GM18519 (cell line): Measurements from ENCODE around the gene DNAI7.

ENCODE experiments used
- ATAC-seq: cut with Tn5 transposase; IDR thresholded peaks from one replicate; pipeline ENCODE4 v1.9.1; 2021; ENCODE audit warnings: mild to moderate bottlenecking, moderate library complexity; ENCODE audit not compliant: unreplicated experiment, low FRiP score

The DNAI7 gene

DNA sequence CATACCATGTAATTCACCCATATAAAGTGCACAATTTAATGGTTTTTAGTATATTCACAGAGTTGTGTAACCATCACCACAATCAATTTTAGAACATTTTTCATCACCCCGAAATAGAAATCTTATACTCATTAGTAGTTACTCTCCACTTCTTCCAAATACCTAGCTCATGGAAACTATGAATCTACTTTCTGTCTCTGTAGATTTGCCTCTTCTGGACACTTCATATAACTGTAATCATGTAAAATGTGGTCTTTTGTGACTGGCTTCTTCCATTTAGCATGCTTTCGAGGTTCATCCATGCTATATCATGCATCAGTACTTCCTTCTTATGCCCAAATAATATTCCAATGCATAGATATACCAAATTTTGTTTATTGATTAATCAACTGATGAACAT, 10.8 kb downstream of the DNAI7 start:
- ATAC-seq: no peak

DNA sequence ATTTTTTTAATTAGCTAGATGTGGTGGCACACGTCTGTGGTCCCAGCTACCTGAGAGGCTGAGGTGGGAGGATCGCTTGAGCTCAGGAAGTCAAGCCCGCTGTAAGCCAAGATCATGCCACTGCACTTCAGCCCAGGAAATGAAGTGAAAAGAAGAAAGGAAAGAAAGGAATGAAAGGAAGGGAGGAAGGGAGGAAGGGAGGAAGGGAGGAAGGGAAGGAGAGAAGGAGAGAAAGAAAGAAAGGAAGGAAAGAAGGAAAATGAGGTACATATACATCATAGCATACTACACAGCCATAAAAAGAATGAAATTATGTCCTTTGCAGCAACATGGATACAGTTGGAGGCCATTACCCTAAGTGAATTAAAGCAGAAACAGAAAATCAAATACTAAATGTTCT, 12.2 kb downstream of the DNAI7 start:
- ATAC-seq: no peak

DNA sequence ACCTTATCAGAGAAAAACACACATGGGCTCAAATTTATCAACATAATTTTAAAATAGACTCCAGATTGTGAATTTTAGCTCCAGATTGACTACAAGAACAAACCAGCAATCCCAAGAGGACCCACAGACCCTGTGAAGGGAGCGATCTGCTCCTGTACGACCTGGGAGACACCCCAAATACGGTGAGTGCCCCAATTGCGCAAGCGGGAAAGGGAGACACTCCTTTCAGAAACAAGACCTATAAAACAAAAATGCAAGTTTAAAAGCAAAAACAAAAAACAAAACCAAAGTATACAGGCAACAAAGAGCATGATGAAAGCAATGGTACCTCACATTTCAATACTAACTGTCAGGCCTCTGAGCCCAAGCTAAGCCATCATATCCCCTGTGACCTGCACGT, 32.1 kb downstream of the DNAI7 start:
- ATAC-seq: no peak

DNA sequence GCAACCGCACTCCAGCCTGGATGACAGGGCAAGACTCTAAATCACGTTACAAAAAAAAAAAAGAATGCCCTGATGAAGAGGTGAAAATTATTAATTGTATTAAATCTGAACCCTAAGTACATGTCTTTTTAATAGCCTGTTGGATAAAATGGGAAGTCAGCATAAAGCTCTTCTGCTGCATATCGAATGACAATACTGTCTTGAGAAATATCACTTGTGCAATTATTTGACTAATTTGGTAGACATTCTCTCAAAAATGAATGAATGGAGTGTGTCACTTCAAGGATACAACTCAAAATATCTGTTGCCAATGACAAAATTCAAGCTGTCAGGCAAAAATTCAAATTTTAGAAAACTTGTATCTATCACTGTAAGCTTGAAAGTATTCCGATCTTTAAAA, 38.9 kb downstream of the DNAI7 start:
- no peak for ATAC-seq

DNA sequence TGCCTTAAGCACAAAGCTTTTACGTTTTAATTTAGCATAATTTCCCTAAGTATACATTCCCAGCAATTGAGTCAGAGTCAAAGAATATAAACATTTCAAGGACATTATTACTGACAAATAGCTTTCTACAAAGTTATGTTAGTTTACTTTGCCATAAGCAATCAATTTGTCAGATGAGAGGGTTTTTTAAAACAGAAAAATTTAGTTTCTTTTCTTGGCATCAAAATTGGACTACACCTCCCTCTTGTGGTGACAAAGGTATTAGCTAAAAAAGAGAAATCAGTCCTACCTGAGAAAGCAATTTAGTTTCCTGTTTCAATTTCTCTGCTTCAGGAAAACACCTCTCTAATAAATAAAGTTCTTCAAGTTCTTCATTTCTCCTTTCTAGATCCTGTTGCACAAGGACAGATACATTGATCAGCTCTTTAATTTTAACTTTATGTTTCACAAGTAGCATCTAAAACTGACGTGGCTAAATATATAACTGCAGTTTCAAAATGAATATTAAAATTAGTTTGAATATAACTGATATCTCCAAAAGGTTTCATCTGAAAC, 39.9 kb downstream of the DNAI7 start:
- ATAC-seq: no peak

DNA sequence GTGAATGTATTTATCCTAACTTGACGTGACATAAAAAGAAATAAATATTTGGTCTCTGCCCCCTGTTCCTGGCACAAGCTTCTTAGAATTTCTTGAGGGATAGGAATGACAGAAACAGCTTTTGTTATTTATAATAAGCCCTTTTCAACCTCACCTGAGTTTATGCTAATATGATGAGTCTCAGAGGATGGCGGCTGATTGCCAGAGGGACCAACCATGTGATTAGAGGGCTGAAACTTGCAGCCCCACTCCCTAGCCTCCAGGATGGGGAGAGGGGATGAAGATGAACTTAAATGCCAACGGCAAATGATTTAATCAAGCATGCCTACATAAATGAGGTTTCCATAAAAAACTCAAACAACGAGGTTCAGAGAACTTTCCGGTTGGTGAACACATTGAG, 42.9 kb downstream of the DNAI7 start:
- no peak for ATAC-seq

DNA sequence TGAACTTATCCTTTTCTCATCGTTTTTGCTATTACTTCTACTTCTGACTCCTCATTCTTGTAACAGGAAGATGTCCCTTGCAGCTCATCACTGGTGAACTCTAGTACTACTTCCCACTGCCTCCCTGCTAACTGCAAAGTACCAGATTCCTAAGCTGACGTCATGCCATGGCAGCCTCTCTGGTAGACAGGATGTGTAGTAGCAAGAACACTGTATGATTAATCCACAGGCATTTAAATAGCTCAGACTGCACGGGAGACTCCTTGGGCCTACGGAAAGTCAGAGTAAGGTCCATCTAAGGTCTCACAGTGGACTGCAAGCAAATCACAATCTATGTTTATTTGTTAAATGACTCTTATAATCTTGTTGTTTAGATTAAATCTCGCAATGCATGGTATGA, 43.5 kb downstream of the DNAI7 start:
- ATAC-seq: no peak

DNA sequence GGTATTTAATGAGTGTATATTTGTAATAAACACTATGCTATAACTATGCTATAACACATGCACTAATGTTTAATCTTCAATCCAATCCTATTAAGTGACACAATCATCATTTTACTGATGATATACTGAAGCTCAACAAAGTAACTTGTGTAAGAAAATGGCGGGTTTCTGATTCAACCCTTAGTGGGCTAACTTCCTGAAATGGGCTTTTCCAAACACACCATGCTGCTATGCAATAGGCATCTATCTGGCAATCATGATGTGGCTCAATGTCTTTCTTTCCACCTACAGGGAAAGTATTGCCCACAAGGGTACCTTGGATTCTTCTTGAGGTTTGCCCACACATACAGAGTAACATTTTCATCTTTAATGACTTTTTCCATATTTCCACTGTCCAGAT, 48.3 kb downstream of the DNAI7 start:
- ATAC-seq: no peak

DNA sequence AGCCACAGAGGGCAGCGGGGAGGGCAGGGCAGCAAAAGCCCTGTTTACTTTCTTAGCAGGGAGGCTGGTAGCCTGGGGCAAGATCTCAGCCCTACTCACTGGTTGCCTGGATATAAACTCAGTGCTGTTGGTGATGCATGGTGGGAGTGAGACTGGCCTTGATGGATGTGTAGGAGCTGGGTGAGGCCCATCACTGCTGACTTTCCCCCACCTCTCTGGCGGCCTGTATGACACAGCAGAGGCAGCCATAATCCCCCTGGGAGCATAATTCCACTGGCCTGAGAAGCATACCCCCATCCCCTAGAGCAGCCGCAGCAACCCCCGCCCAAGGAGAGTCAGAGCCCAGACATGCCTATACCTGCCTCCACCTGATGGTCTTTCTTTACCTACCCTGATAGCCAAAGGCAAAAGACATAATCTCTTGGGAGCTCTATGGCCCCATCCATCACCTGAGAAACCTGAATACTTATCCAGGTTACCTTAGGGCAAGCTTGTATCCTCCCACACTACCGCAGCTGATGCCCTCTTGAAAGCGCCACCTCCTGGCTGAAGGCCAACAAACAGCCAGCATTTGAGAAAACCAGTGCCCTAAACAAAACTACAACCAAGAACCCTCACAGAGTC, 59.3 kb downstream of the DNAI7 start:
- ATAC-seq: no peak

DNA sequence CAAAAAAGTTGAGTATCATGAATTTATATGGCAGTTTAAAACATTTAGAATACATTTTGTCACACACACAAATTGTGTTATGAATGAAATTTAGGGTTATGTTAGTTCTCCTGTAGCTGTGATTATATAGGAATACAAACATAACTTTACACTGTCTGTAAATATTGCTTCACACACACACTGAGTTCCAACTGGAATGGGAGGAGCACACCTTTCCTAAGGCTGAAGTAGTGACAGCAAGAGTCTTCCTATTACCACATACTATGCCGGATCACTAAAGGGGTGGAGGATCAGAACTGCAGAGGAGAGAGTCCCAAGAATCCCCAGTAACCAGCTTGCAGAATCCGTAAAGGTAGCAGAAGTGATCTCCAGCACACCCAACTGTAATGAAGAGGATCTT, 63.7 kb downstream of the DNAI7 start:
- no peak for ATAC-seq

DNA sequence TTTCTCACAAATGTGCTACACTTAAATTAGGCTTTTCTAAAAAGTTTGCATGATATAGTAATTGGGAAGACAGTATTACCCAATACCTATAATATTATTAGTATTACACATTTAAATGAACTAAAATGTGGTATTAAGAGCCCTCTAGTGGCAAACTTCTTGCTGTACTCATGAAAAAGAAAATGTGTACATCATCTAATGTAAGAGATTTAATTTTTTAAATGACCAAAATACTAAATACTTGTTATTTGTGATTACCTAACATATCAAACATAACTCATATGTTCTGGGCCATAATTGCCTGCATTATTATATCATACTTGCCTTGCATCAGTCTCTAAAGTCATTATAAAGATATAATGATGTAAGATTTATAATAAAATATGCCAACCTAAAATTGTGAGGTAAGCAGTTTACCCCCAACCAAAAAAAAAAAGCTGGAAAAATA, 64.2 kb downstream of the DNAI7 start:
- no peak for ATAC-seq

DNA sequence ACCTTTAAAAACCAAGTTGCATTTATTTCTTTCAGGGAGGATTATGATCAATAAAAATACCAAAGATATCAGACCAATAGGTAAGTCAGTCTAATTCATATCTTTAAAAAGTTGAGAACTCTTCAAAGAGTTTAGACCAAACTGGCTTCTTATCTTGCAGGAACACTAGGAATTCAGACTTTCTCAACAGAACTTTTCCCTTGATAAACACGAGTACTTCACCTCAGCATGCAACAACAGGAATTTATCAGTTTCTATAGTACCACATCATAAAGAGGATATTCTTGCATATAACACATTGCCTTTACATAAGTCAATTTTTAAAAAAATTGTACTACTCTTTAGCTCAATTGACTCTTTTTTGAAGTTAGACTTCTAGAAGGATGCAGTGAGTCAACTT, 68.2 kb downstream of the DNAI7 start:
- ATAC-seq: no peak

DNA sequence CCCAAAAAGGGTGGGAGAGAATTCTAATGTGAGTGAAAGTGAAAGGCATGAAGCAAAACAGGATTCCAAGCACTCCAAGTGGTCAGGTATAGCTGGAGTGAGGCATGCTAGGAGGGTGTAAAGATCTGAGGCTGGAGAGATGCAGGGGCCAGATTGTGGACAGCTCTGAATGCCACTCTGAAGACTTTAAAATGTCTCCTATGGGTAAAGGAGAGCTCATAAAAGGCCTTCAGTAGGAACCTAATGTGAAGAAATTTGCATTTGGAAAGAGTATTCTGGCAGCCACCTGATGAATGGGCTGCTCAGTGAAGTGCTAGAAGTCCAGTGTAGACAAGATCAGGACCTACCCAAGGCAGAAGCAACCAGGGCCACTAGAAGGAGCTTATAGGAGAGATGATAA, 68.9 kb downstream of the DNAI7 start:
- ATAC-seq: no peak

DNA sequence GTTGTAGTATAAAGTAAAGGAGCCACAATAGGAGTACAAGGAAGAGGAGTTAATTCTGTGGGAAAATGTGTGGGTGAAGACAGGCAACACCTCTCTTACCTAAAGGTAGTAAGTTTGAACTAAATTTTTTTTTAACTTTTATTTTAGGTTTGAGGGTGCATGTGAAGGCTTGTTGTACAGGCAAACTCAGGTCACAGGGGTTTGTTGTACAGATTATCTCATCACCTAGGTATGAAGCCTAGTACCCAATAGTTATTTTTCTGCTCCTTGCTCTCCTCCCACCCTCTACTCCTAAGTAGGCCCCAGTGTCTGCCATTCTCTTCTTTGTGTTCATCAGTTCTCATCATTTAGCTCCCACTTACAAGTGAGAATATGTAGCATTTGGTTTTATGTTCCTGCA, 70.5 kb downstream of the DNAI7 start:
- no peak for ATAC-seq

DNA sequence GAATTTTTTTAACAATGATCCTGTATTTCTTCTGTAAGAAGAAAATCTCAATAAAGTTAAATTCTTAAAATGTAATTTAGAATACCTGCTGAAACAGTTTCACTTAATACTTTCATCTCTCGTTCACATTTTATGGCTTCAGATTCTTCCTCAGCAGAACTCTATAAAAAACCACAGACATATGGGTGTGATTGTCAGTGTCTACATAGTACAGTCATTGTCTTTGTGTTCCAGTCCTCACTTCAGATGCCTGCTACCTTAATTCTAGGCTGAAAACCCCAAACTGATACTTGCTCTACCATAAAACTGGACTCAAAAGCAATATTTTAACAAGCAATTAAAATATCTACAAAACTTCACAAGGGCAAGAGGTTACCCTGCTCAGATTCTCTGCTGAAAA, 71.8 kb downstream of the DNAI7 start:
- ATAC-seq: no peak

DNA sequence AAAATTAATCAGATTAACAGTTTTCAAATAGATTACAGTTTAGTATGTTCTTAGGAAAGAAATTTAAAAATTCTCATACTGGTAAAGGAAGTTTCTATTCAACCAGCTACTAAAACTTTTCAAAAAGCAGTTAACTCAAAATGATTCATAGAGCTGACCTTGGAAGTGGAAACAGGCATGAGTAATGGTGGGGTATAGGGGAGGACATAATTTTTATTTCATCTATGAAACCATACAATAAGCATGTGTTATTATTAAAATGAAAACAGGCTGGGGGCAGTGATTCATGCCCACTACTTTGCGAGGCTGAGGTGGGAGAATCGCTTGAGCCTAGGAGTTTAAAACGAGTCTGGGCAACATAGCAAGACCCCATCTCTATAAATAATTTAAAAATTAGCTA, 73.0 kb downstream of the DNAI7 start:
- no peak for ATAC-seq

DNA sequence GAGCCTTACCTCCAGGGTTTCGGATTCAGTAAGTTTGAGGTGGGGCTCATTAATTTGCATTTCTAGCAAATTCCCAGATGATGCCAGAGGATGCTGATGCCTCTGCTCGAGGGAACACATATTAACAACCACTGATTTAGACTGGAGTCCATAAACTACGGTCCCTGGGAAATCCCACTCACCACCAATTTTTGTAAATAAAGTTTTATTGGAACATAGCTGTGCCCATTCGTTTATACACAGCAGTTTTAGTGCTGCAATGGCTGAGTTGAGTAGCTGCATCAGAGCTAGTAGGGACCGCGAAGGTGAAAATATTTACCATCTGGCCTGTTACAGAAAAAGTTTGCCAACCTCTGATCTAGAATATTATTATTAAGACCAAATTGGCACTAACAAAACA, 73.8 kb downstream of the DNAI7 start:
- ATAC-seq: no peak

DNA sequence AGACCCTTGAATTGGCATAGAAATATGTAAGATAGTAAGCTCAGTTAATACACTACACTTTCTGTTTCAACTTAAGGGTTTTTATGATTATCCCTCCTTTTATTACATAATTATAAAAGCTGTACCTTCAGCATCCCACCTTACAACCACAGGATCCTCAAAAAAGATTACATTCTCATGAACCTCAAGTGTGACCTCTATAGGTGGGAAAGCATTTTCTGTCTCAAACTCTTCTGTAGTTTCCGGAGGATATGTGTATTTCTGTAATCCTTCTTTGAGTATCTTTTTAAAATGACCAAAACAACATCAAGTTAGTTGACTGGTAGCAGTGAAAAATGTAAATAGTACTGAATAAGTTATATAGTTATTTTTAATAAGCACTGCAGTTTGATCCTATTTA, 75.9 kb downstream of the DNAI7 start:
- no peak for ATAC-seq

DNA sequence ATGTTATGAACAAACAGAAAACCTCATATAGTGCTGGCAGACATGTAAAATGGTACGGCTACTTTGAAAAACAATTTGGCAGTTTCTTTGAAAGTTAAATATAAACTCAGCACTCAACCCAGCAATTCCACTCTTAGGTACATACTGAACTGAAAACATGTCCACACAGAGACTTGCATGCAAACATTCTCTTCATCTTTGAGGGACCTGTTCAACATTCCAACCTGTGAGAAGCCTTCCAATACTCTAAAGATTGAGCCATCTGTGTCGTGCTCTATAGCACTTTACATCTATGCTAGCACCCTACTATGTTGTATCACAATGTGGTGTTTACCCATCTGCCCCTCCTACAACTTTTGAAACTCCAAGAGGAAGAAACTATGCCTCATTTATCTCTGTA, 79.3 kb downstream of the DNAI7 start:
- no peak for ATAC-seq

DNA sequence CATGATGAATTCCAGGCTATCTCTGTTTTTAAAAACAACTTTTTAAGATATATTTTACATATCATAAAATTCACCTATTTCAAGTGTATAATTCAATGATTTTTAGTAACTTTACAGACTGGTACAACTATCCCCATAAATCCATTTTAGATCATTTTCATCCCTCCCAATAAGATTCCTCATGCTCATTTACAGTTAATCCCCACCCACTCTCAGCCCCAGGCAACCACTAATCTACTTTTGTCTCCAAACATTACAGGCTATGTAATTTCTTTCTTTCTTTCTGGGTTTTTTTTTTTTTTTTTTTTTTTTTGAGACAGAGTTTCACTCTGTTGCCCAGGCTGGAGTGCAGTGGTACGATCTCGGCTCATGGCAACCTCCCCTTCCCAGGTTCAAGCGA, 81.3 kb downstream of the DNAI7 start:
- no peak for ATAC-seq

DNA sequence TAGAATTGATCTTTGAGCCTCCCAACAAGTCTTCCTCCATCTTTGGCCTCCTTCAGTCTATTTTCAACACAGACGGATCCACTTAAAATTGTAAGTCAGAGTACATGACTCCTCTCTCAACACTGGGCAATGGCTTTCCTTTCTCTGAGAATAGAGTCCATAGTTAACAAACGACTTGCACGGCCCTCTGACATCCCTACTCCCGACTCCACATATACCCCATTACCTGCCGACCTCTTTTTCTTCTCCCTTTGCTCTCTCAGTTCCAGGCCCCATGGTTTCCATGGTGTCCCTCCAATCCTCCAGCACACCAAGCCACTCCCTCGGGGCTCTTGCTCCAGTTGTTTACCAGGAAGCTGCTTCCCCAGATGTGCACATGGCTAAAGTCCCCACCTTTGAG, 84.7 kb downstream of the DNAI7 start:
- ATAC-seq: no peak

DNA sequence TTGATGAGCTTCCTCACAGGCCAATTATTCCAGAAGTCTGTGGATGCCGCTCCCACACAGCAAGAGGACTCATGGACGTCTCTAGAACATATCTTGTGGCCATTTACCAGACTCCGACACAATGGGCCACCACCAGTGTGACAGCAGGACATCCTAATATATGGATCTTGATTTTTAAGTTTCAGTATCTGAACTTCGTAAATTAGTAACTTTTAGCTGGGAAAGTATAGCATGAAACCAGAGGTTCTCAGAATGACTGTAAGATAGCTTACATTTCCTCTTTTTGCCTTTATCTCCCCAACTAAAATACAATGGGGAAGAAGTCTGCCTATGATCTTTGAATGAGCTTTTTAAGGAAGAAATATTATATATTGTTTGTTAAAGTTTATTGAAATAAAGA, 87.0 kb downstream of the DNAI7 start:
- peak; percentile 79 for ATAC-seq

DNA sequence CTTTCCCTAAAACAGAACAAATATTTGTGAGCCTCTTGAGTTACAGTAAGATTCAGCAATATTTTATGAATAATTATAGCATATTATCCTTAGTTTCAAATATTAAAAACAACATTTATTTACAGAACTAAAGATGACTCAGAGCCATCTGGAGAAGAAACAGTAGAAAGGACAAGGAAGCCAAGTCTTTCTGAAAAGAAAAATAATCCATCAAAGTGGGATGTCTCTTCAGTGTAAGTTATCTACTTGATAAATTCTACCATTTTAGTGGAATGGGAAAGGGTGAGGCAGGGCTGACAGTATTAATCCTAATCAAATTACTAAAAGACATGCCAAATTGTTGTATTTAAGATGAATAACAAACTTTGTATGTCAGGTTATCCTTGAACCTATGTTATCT, 88.1 kb downstream of the DNAI7 start:
- ATAC-seq: no peak
